Prostate gland (tissue), 2 donors: Measurements from ENCODE around the gene OSBPL3. TPM values are rescaled to one million over a fixed set of nuclear protein-coding genes. Genes with fewer than 3 reads are reported as not detected.

ENCODE experiments used
- DNase-seq: peaks from one replicate; pipeline ENCODE4 v3.0.0-alpha.2; 2019; ENCODE audit warnings: low spot score
- H3K27ac ChIP-seq, 2 donors: fragments of 200-600 bp; sonication (generic); 2 replicates each; pipeline ENCODE4 v1.5.1; 2017 to 2019
- H3K27me3 ChIP-seq: fragments of 200-600 bp; sonication (generic); replicated peaks from 2 replicates; pipeline ENCODE4 v1.5.1; 2019; ENCODE audit not compliant: insufficient read depth
- H3K36me3 ChIP-seq, 2 donors: fragments of 200-600 bp; sonication (generic); 1 replicate in 1 of 2; 2 replicates in 1 of 2; pipeline versions ENCODE4 v1.5.1 to v1.8.1; 2017 to 2019
- H3K4me1 ChIP-seq: fragments of 200-600 bp; sonication (generic); replicated peaks from 2 replicates; pipeline ENCODE4 v1.5.1; 2019
- H3K4me3 ChIP-seq, 2 donors: fragments of 200-600 bp; sonication (generic); 2 replicates each; pipeline ENCODE4 v1.5.1; 2017 to 2019
- H3K9me3 ChIP-seq: fragments of 200-600 bp; sonication (generic); 2 replicates; pipeline ENCODE4 v1.5.1; 2017
- CTCF ChIP-seq, 4 experiments: fragments of 200-600 bp in 2 of 4; fragments of 450-650 bp in 2 of 4; sonication (generic) in 2 of 4; IDR thresholded peaks; 1 replicate in 3 of 4; 2 replicates in 1 of 4; pipeline ENCODE4 v1.5.1; 2016 to 2019; ENCODE audit warnings: antibody characterized with exemption in 4 of 4, mild to moderate bottlenecking in 2 of 4, moderate library complexity in 2 of 4
- POLR2A ChIP-seq: fragments of 450-650 bp; IDR thresholded peaks from one replicate; pipeline ENCODE4 v1.6.1; 2016; ENCODE audit warnings: antibody characterized with exemption, mild to moderate bottlenecking
- POLR2AphosphoS5 ChIP-seq: sonication (generic); formaldehyde crosslinking; IDR thresholded peaks from one replicate; pipeline ENCODE4 v1.6.1; 2017; ENCODE audit warnings: antibody characterized with exemption
- WGBS: methylation state at CpG from one replicate; pipeline ENCODE4 v1.1.5; 2018; 5-methylcytosine and 5-hydroxymethylcytosine counted together
- intact Hi-C: fragments of 100-400 bp; cut with DNase I; formaldehyde crosslinking; loops from one replicate; pipeline ENCODE4 v1.14.2; 2022
- total RNA-seq, 2 donors: library from RNA; depleted of rRNA; stranded (reverse); fragments of >200 nt; gene quantifications; one replicate each; pipeline ENCODE4 v1.1.0, GENCODE V29; 2016

The OSBPL3 gene
- total RNA-seq, 2 donors from 2014 or later, result 3.1 to 6.3 TPM

- no peak for DNase-seq
- no peaks in the 10 kb centered on the region for H3K36me3 ChIP-seq
- no peaks in the 10 kb centered on the region for H3K4me1 ChIP-seq
- H3K27ac ChIP-seq, result no peak overlapping the region
- TF ChIP-seq CTCF (IDR thresholded peaks at IDR 0.05), result no peak
- TF ChIP-seq POLR2AphosphoS5, result no peak
- no peak for TF ChIP-seq POLR2A
- 76% methylated on average over 1 of the region's 1 CpG for WGBS
- H3K4me3 ChIP-seq, result no peak overlapping the region
- intact Hi-C loops, result no loop called here
- no peaks in the 10 kb centered on the region for H3K27me3 ChIP-seq
- no peaks in the 10 kb centered on the region for H3K9me3 ChIP-seq
Measured at GRCh38 chr7:24899161-24899560, 80.8 kb downstream of the OSBPL3 start.

- no peak for DNase-seq
- Histone ChIP-seq H3K4me3 (no peak overlapping the region), H3K9me3 (no peaks in the 10 kb centered on the region), H3K36me3 (no peaks in the 10 kb centered on the region), H3K4me1 (no peaks in the 10 kb centered on the region), H3K27me3 (no peaks in the 10 kb centered on the region), H3K27ac (no peak overlapping the region)
- WGBS, result 97% methylated on average over 4 of the region's 4 CpGs
- no peak for TF ChIP-seq POLR2A
- TF ChIP-seq POLR2AphosphoS5, result no peak
- TF ChIP-seq CTCF (IDR thresholded peaks at IDR 0.05), result no peak
- intact Hi-C loops, result no loop called here
Measured at GRCh38 chr7:24898691-24899090, 81.3 kb downstream of the OSBPL3 start.

DNA sequence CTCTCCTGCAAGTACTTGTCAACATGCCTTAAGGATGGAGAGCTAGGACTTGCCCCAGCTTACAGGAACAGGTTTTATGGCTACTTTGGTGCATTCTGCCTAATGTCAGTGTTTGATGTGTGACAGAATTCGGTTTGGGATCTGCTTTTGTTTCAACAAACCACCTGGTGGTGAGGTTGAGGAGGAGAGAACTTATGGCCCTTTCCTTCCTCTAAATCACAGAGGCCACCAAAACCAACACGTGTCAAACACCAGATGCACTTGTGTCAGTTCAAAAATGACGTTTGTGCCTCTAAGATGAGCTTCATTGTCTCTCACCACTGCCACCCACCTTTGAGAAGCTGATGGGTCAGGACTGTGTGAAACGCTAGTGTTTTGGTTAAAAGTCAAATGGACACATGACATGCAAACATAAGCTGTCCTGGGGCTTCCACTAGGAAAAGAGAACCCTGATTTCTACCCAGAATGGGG lies 83.9 kb downstream of the OSBPL3 start:
- Histone ChIP-seq H3K4me3 (no peak overlapping the region), H3K9me3 (no peaks in the 10 kb centered on the region), H3K27me3 (no peaks in the 10 kb centered on the region), H3K27ac (no peak overlapping the region), H3K4me1 (no peaks in the 10 kb centered on the region), H3K36me3 (no peaks in the 10 kb centered on the region)
- TF ChIP-seq POLR2AphosphoS5 (no peak), CTCF (IDR thresholded peaks at IDR 0.05) (no peak), POLR2A (no peak)
- intact Hi-C loops, result no loop called here
- DNase-seq, result no peak
- WGBS, result 23% methylated on average over 4 of the region's 4 CpGs

- Histone ChIP-seq H3K27ac (no peak overlapping the region), H3K4me1 (no peaks in the 10 kb centered on the region), H3K36me3 (no peaks in the 10 kb centered on the region), H3K9me3 (no peaks in the 10 kb centered on the region), H3K27me3 (no peaks in the 10 kb centered on the region), H3K4me3 (no peak overlapping the region)
- DNase-seq, result no peak
- WGBS, result 75% methylated on average over 7 of the region's 7 CpGs
- intact Hi-C loops, result no loop called here
- peak in 1 of 4 experiments; percentile 23 for TF ChIP-seq CTCF (IDR thresholded peaks at IDR 0.05)
- TF ChIP-seq POLR2AphosphoS5, result no peak
Measured at GRCh38 chr7:24894429-24895221, 85.4 kb downstream of the OSBPL3 start.

GRCh38 chr7:24891311-24891735 lies 88.7 kb downstream of the OSBPL3 start:
- H3K27ac ChIP-seq, result no peak overlapping the region
- H3K4me1 ChIP-seq, result no peaks in the 10 kb centered on the region
- no peak for DNase-seq
- no peaks in the 10 kb centered on the region for H3K27me3 ChIP-seq
- no peaks in the 10 kb centered on the region for H3K9me3 ChIP-seq
- H3K36me3 ChIP-seq, result no peaks in the 10 kb centered on the region
- no peak overlapping the region for H3K4me3 ChIP-seq
- no peak for TF ChIP-seq POLR2AphosphoS5
- no peak for TF ChIP-seq CTCF (IDR thresholded peaks at IDR 0.05)
- no peak for TF ChIP-seq POLR2A
- intact Hi-C loops, result no loop called here
- 69% methylated on average over 3 of the region's 3 CpGs for WGBS
